OCI-LY7 (cell line): ENCODE results near the gene CPNE4.

Experiments
- EZH2phosphoT487 ChIP-seq: fragments of 200-600 bp; sonication (generic); IDR thresholded peaks from 2 replicates; pipeline ENCODE4 v1.6.1; 2018; ENCODE audit warnings: low read depth, borderline replicate concordance, mild to moderate bottlenecking, mixed run types, antibody characterized with exemption, low read length, moderate library complexity, mixed read lengths
- TF ChIP-seq, protein P1 (sequence below): fragments of 200-600 bp; sonication (generic); conservative IDR thresholded peaks from 2 replicates; pipeline ENCODE4 v1.5.1; 2014; ENCODE audit warnings: mild to moderate bottlenecking, antibody characterized with exemption, low read length, moderate library complexity, mixed read lengths

GRCh38 chr3:131973731-131974130, 61.1 kb downstream of the CPNE4 start:
- TF ChIP-seq, protein P1, sequence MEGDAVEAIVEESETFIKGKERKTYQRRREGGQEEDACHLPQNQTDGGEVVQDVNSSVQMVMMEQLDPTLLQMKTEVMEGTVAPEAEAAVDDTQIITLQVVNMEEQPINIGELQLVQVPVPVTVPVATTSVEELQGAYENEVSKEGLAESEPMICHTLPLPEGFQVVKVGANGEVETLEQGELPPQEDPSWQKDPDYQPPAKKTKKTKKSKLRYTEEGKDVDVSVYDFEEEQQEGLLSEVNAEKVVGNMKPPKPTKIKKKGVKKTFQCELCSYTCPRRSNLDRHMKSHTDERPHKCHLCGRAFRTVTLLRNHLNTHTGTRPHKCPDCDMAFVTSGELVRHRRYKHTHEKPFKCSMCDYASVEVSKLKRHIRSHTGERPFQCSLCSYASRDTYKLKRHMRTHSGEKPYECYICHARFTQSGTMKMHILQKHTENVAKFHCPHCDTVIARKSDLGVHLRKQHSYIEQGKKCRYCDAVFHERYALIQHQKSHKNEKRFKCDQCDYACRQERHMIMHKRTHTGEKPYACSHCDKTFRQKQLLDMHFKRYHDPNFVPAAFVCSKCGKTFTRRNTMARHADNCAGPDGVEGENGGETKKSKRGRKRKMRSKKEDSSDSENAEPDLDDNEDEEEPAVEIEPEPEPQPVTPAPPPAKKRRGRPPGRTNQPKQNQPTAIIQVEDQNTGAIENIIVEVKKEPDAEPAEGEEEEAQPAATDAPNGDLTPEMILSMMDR = no peak
- no peak for TF ChIP-seq EZH2phosphoT487
